HL-60 (cell line): ENCODE data around the gene DAD1.

Experiments
- DNase-seq, 2 experiments: peaks; one replicate each; pipeline ENCODE4 v3.0.0-alpha.2; 2010 to 2020; ENCODE audit warnings: low read depth in 1 of 2, low spot score in 1 of 2
- H3K27ac ChIP-seq: fragments of 250-450 bp; sonication (Bioruptor Pico); replicated peaks from 2 replicates; pipeline ENCODE4 v1.5.1; 2020; ENCODE audit warnings: mild to moderate bottlenecking, moderate library complexity
- H3K27me3 ChIP-seq: fragments of 250-450 bp; sonication (Bioruptor Pico); 2 replicates; pipeline ENCODE4 v1.5.1; 2021; ENCODE audit warnings: mild to moderate bottlenecking, moderate library complexity; ENCODE audit not compliant: insufficient read depth, poor library complexity, severe bottlenecking
- H3K4me3 ChIP-seq: replicated peaks from 2 replicates; pipeline ENCODE4 v1.5.1; 2011; ENCODE audit warnings: mild to moderate bottlenecking, control low read depth, low read length; ENCODE audit not compliant: insufficient read depth
- GABPA ChIP-seq: IDR thresholded peaks from 2 replicates; pipeline ENCODE4 v1.6.1; 2012; ENCODE audit warnings: low read depth
- POLR2AphosphoS5 ChIP-seq: IDR thresholded peaks from 2 replicates; pipeline ENCODE4 v1.6.1; 2012; ENCODE audit warnings: low read depth
- SPI1 ChIP-seq: IDR thresholded peaks from 2 replicates; pipeline ENCODE4 v1.6.1; 2012; ENCODE audit warnings: low read depth, mild to moderate bottlenecking, borderline replicate concordance
- TF ChIP-seq, protein P1 (sequence below): IDR thresholded peaks from 2 replicates; pipeline ENCODE4 v1.6.1; 2012; ENCODE audit warnings: low read depth; ENCODE audit not compliant: insufficient replicate concordance
- TF ChIP-seq, protein P2 (sequence below): IDR thresholded peaks from one replicate; pipeline ENCODE4 v1.5.1; 2011; ENCODE audit warnings: low read length, control low read depth, inconsistent platforms; ENCODE audit not compliant: insufficient read depth

The DAD1 gene

GRCh38 chr14:22630066-22630465, 41.0 kb upstream of the DAD1 start:
- no peaks in the 10 kb centered on the region for H3K27me3 ChIP-seq
- TF ChIP-seq, protein P1, sequence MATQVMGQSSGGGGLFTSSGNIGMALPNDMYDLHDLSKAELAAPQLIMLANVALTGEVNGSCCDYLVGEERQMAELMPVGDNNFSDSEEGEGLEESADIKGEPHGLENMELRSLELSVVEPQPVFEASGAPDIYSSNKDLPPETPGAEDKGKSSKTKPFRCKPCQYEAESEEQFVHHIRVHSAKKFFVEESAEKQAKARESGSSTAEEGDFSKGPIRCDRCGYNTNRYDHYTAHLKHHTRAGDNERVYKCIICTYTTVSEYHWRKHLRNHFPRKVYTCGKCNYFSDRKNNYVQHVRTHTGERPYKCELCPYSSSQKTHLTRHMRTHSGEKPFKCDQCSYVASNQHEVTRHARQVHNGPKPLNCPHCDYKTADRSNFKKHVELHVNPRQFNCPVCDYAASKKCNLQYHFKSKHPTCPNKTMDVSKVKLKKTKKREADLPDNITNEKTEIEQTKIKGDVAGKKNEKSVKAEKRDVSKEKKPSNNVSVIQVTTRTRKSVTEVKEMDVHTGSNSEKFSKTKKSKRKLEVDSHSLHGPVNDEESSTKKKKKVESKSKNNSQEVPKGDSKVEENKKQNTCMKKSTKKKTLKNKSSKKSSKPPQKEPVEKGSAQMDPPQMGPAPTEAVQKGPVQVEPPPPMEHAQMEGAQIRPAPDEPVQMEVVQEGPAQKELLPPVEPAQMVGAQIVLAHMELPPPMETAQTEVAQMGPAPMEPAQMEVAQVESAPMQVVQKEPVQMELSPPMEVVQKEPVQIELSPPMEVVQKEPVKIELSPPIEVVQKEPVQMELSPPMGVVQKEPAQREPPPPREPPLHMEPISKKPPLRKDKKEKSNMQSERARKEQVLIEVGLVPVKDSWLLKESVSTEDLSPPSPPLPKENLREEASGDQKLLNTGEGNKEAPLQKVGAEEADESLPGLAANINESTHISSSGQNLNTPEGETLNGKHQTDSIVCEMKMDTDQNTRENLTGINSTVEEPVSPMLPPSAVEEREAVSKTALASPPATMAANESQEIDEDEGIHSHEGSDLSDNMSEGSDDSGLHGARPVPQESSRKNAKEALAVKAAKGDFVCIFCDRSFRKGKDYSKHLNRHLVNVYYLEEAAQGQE, result no peak
- TF ChIP-seq SPI1 (no peak), POLR2AphosphoS5 (no peak), GABPA (no peak)
- TF ChIP-seq, protein P2, sequence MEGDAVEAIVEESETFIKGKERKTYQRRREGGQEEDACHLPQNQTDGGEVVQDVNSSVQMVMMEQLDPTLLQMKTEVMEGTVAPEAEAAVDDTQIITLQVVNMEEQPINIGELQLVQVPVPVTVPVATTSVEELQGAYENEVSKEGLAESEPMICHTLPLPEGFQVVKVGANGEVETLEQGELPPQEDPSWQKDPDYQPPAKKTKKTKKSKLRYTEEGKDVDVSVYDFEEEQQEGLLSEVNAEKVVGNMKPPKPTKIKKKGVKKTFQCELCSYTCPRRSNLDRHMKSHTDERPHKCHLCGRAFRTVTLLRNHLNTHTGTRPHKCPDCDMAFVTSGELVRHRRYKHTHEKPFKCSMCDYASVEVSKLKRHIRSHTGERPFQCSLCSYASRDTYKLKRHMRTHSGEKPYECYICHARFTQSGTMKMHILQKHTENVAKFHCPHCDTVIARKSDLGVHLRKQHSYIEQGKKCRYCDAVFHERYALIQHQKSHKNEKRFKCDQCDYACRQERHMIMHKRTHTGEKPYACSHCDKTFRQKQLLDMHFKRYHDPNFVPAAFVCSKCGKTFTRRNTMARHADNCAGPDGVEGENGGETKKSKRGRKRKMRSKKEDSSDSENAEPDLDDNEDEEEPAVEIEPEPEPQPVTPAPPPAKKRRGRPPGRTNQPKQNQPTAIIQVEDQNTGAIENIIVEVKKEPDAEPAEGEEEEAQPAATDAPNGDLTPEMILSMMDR, result no peak

DNA sequence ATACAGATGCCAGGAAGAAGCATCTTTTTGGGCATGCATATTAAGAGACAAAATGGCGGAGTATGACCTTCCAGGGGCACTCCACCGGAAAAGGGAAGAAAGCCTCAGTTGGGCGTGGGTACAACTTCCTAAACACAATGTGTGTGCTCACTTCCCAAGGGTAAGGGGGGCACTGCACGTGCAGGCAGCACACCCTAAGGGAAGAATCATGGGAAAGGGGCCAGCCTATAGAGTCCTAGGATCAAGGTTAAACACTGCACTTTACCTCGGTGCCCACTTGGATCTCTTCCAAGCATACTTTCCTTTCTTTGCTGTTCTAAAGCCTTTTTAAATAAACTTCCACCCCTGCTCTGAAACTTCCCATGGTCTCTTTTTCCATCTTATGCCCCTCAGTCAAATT, 40.3 kb upstream of the DAD1 start:
- TF ChIP-seq, protein P1, result no peak
- TF ChIP-seq, protein P2, result no peak
- TF ChIP-seq POLR2AphosphoS5, result no peak
- no peak for TF ChIP-seq GABPA
- TF ChIP-seq SPI1, result no peak
- no peak overlapping the region for H3K27ac ChIP-seq
- no peak overlapping the region for H3K4me3 ChIP-seq
- DNase-seq, result no peak
- no peaks in the 10 kb centered on the region for H3K27me3 ChIP-seq

More at GRCh38 chr14:22630066-22630465, 41.0 kb upstream of the DAD1 start:
- no peak for DNase-seq
- H3K27ac ChIP-seq, result no peak overlapping the region
- no peak overlapping the region for H3K4me3 ChIP-seq

DNA sequence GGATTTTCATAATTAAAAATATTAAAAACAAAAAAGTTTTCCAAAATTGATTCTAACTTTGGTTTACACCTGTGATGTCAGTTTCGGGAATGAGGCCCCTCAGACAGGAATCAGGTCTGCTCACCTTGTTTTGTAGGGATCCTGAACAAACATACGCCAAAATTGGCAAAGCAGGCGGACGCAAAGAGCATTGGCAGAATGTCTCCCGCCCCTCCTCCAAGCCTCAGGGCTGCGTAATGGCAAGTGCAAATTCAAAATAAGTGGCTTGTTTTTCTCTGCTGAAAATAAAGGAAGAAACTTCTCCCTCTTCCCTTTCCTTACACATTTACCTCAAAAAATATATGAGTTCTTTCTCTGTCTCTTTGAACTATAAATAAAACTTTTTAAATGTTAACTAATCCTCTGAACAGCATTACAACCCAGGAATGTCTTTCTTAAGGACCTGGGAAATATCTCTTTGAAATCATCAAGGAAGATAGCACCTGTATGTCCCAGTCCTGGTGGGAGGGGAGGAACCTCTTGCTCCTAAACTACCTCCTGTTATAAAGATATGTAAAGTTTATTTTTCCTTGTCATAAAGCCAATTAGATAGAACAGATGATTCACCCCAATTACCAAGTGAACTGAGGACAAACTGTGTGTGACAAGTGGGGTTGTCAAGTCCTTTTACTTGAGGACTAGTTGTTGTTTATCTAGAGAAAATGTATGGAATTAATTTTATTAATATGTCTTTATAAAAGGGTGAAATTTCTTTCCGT, 38.7 kb upstream of the DAD1 start:
- no peak for DNase-seq
- Histone ChIP-seq H3K27me3 (no peaks in the 10 kb centered on the region), H3K27ac (no peak overlapping the region), H3K4me3 (no peak overlapping the region)
- no peak for TF ChIP-seq POLR2AphosphoS5
- no peak for TF ChIP-seq SPI1
- TF ChIP-seq GABPA, result no peak
- TF ChIP-seq, protein P1, result no peak
- TF ChIP-seq, protein P2, result no peak
